Stomach (tissue), 4 donors: ENCODE measurements around the gene LIFR.

Source experiments
- CTCF ChIP-seq, 7 experiments: fragments of 450-650 bp in 4 of 7; fragments of 200-600 bp in 3 of 7; sonication (generic) in 3 of 7; IDR thresholded peaks; one replicate each; pipeline ENCODE4 v1.5.1; 2016 to 2019; ENCODE audit warnings: antibody characterized with exemption in 7 of 7, control low read depth in 2 of 7, mild to moderate bottlenecking in 1 of 7
- EP300 ChIP-seq: sonication (generic); formaldehyde crosslinking; IDR thresholded peaks from one replicate; pipeline ENCODE4 v1.6.1; 2017; ENCODE audit warnings: antibody characterized with exemption

DNA sequence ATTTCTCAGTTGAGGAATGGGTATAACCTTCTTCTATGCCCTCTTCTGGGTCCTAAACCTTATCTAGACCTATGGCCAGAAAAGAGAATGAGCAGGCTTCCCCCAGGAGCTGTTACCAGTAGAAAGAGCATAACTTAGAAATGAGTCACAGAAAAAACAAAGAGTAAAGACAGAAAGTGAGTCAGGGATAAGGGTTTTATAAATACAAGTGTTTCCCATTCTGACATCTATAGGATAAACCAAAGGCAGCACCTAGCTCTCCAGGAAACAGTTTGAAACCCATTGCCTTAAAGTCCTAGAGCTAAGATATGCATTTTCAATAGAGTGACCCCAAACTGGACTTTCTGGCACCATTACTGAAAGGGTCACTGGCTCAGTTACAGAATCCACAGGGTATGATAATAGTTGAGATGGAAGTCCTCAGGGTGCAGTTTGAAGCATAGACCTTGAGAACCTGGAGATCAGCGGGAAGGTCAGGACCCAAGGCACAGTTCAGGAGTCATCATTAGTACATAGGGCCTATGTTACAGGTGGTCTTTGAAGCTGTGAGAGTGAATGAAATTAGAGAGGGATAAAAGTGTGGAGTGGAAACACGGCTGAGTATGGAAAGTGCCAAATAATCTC is 42.7 kb upstream of the LIFR start:
- TF ChIP-seq CTCF (IDR thresholded peaks at IDR 0.05), result no peak
- no peak for TF ChIP-seq EP300
